Small intestine (tissue), 7 donors: ENCODE data around the gene PLA2G4A. TPM values are rescaled to one million over a fixed set of nuclear protein-coding genes. Genes with fewer than 3 reads are reported as not detected.

Experiments used
- DNase-seq, 2 donors: peaks; one replicate each; pipeline versions ENCODE4 v3.0.0 to v3.0.0-alpha.2; 2013
- FAIRE-seq: peaks from 2 replicates; lab custom pipeline; 2012; peaks lifted over from hg19 to GRCh38; lab: Jason Lieb, UNC
- H3K27ac ChIP-seq, 3 donors: one replicate each; pipeline ENCODE4 v1.5.1; 2013; ENCODE audit warnings: low read length in 2 of 3, mild to moderate bottlenecking in 2 of 3, control low read depth in 1 of 3, inconsistent platforms in 1 of 3, low read depth in 1 of 3, moderate library complexity in 1 of 3
- H3K27me3 ChIP-seq, 3 donors: one replicate each; pipeline ENCODE4 v1.6.1; 2013; ENCODE audit warnings: low read length in 3 of 3, inconsistent platforms in 1 of 3; ENCODE audit not compliant: control insufficient read depth in 3 of 3, insufficient read depth in 3 of 3
- H3K36me3 ChIP-seq, 3 donors: one replicate each; pipeline ENCODE4 v1.6.1; 2013; ENCODE audit warnings: low read length in 3 of 3, inconsistent platforms in 1 of 3, low read depth in 1 of 3, mild to moderate bottlenecking in 1 of 3, moderate library complexity in 1 of 3; ENCODE audit not compliant: control insufficient read depth in 3 of 3, insufficient read depth in 2 of 3
- H3K4me1 ChIP-seq, 3 donors: one replicate each; pipeline ENCODE4 v1.6.1; 2013; ENCODE audit warnings: low read length in 2 of 3, inconsistent platforms in 1 of 3, low read depth in 1 of 3, mild to moderate bottlenecking in 1 of 3, moderate library complexity in 1 of 3; ENCODE audit not compliant: control insufficient read depth in 3 of 3, insufficient read depth in 2 of 3
- H3K4me3 ChIP-seq, 3 donors: one replicate each; pipeline ENCODE4 v1.5.1; 2013; ENCODE audit warnings: low read length in 3 of 3, control low read depth in 1 of 3, inconsistent platforms in 1 of 3, low read depth in 1 of 3, mild to moderate bottlenecking in 1 of 3, moderate library complexity in 1 of 3
- H3K9me3 ChIP-seq, 2 donors: one replicate each; pipeline ENCODE4 v1.6.1; 2013; ENCODE audit warnings: low read depth in 1 of 2, low read length in 1 of 2; ENCODE audit not compliant: control insufficient read depth in 2 of 2, insufficient read depth in 1 of 2
- WGBS, 3 donors: extraction: QIAGEN DNeasy Blood & Tissue Kit; methylation state at CpG; one replicate each; pipeline ENCODE4 v1.1.7; 2013; 5-methylcytosine and 5-hydroxymethylcytosine counted together
- polyA plus RNA-seq, 4 donors: library from polyadenylated mRNA; stranded (reverse) in 3 of 4; unstranded in 1 of 4; fragments of 200-250 nt in 3 of 4; fragments of 120-200 nt in 1 of 4; gene quantifications; one replicate each; pipeline versions ENCODE4 v1.2.1 to v1.2.3, GENCODE V29; 2013
- donor health status: healthy with polysubstance abuse.
- donor health status: control.
- donor health status: control.
- donor health status: Bipolar disorder and iron deficiency.
- donor health status: healthy.

Gene PLA2G4A
- polyA plus RNA-seq, 4 donors, result 11.3 to 22.8 (median 14.8) TPM

- peaks cover 0 to 18% (median 2%) of the 10 kb centered on the region in 3 donors for H3K36me3 ChIP-seq
- peaks cover 0 to 13% of the 10 kb centered on the region in 2 donors for H3K9me3 ChIP-seq
- peaks cover 0 to 37% (median 3%) of the 10 kb centered on the region in 3 donors for H3K4me1 ChIP-seq
- 61 to 75% (median 75%) methylated on average over 2 of the region's 2 CpGs for WGBS, 3 donors
- DNase-seq (peak in 1 of 2 donors; percentile 22), FAIRE-seq (no peak)
- H3K4me3 ChIP-seq, result no peak overlapping the region
- peak overlapping the region in 1 of 3 donors; percentile 55 for H3K27ac ChIP-seq
- no peaks in the 10 kb centered on the region for H3K27me3 ChIP-seq
Observed at GRCh38 chr1:186923486-186923885, 94.7 kb downstream of the PLA2G4A start.

- FAIRE-seq (no peak), DNase-seq (no peak)
- Histone ChIP-seq H3K4me1 (peaks cover 0 to 37% (median 3%) of the 10 kb centered on the region in 3 donors), H3K27me3 (no peaks in the 10 kb centered on the region), H3K9me3 (peaks cover 0 to 11% of the 10 kb centered on the region in 2 donors), H3K27ac (no peak overlapping the region), H3K36me3 (peaks cover 0 to 12% (median 0%) of the 10 kb centered on the region in 3 donors), H3K4me3 (no peak overlapping the region)
- 43 to 81% (median 73%) methylated on average over 3 of the region's 3 CpGs for WGBS, 3 donors
Observed at GRCh38 chr1:186925881-186926669, 97.3 kb downstream of the PLA2G4A start.

GRCh38 chr1:186927884-186928283 is 99.1 kb downstream of the PLA2G4A start:
- H3K27ac ChIP-seq, result peak overlapping the region in 1 of 3 donors; percentile 47
- 29 to 66% (median 41%) methylated on average over 4 of the region's 4 CpGs for WGBS, 3 donors

GRCh38 chr1:186930238-186930637 is 101.5 kb downstream of the PLA2G4A start:
- Histone ChIP-seq H3K27me3 (no peaks in the 10 kb centered on the region), H3K27ac (no peak overlapping the region), H3K36me3 (no peaks in the 10 kb centered on the region), H3K4me1 (peaks cover 0 to 18% (median 3%) of the 10 kb centered on the region in 3 donors), H3K4me3 (no peak overlapping the region), H3K9me3 (no peaks in the 10 kb centered on the region)
- WGBS, 3 donors, result 82 to 92% (median 85%) methylated on average over 2 of the region's 2 CpGs
- DNase-seq, result no peak
- FAIRE-seq, result no peak

More at GRCh38 chr1:186927884-186928283, 99.1 kb downstream of the PLA2G4A start:
- peaks cover 0 to 5% (median 0%) of the 10 kb centered on the region in 3 donors for H3K36me3 ChIP-seq
- H3K9me3 ChIP-seq, result no peaks in the 10 kb centered on the region
- FAIRE-seq, result no peak
- peaks cover 0 to 28% (median 3%) of the 10 kb centered on the region in 3 donors for H3K4me1 ChIP-seq
- no peak overlapping the region for H3K4me3 ChIP-seq
- no peaks in the 10 kb centered on the region for H3K27me3 ChIP-seq
- DNase-seq, result peak; percentile 56 to 66

- Histone ChIP-seq H3K36me3 (peaks cover 0 to 2% (median 0%) of the 10 kb centered on the region in 3 donors), H3K27ac (no peak overlapping the region), H3K4me3 (no peak overlapping the region), H3K27me3 (no peaks in the 10 kb centered on the region), H3K4me1 (peaks cover 0 to 2% (median 0%) of the 10 kb centered on the region in 3 donors), H3K9me3 (no peaks in the 10 kb centered on the region)
- FAIRE-seq, result no peak
- DNase-seq, result no peak
- WGBS, 3 donors, result 80 to 82% (median 81%) methylated on average over 3 of the region's 3 CpGs
Observed at GRCh38 chr1:186937016-186937670, 108.4 kb downstream of the PLA2G4A start.

GRCh38 chr1:186943891-186944686 is 115.3 kb downstream of the PLA2G4A start:
- H3K27me3 ChIP-seq, result no peaks in the 10 kb centered on the region
- H3K27ac ChIP-seq, result no peak overlapping the region
- no peak for FAIRE-seq
- no peaks in the 10 kb centered on the region for H3K9me3 ChIP-seq
- H3K36me3 ChIP-seq, result peaks cover 0 to 2% (median 0%) of the 10 kb centered on the region in 3 donors
- H3K4me3 ChIP-seq, result no peak overlapping the region
- no peaks in the 10 kb centered on the region for H3K4me1 ChIP-seq
- DNase-seq, result peak in 1 of 2 donors; percentile 16
- 77 to 82% (median 79%) methylated on average over 8 of the region's 8 CpGs for WGBS, 3 donors

- no peaks in the 10 kb centered on the region for H3K27me3 ChIP-seq
- peaks cover 0 to 2% (median 0%) of the 10 kb centered on the region in 3 donors for H3K36me3 ChIP-seq
- no peaks in the 10 kb centered on the region for H3K4me1 ChIP-seq
- H3K4me3 ChIP-seq, result no peak overlapping the region
- whole genome bisulfite sequencing, 3 donors, result 79 to 96% (median 89%) methylated on average over 4 of the region's 4 CpGs
- no peaks in the 10 kb centered on the region for H3K9me3 ChIP-seq
- FAIRE-seq, result no peak
- H3K27ac ChIP-seq, result no peak overlapping the region
- DNase-seq, result no peak
Observed at GRCh38 chr1:186945146-186945545, 116.4 kb downstream of the PLA2G4A start.

GRCh38 chr1:186948535-186948934 is 119.8 kb downstream of the PLA2G4A start:
- Histone ChIP-seq H3K4me1 (no peaks in the 10 kb centered on the region), H3K4me3 (no peak overlapping the region), H3K27ac (no peak overlapping the region), H3K9me3 (no peaks in the 10 kb centered on the region), H3K36me3 (no peaks in the 10 kb centered on the region), H3K27me3 (no peaks in the 10 kb centered on the region)
- DNase-seq, result no peak
- no peak for FAIRE-seq
- 76 to 92% (median 80%) methylated on average over 4 of the region's 4 CpGs for WGBS, 3 donors
